Head of caudate nucleus (tissue), 42 donors: Measurements from ENCODE around the gene SELENOF.
"Not testable (repeated sequence)": the region's sequence is repeated elsewhere in the genome, so short reads cannot be mapped to it uniquely, and the experiment has no call there.

Source experiments
- DNase-seq, 42 donors: peaks; one replicate each; pipeline versions ENCODE4 v3.0.0 to v3.0.0-alpha.2; 2020 to 2021; ENCODE audit warnings: mixed read lengths in 7 of 42
- intact Hi-C: fragments of 100-400 bp; cut with DNase I; formaldehyde crosslinking; loops from one replicate; pipeline ENCODE4 v1.15.0; 2022

SELENOF gene

GRCh38 chr1:86826856-86827255 is 87.1 kb downstream of the SELENOF start:
- intact Hi-C loops: no loop called here
- no peak for DNase-seq

DNA sequence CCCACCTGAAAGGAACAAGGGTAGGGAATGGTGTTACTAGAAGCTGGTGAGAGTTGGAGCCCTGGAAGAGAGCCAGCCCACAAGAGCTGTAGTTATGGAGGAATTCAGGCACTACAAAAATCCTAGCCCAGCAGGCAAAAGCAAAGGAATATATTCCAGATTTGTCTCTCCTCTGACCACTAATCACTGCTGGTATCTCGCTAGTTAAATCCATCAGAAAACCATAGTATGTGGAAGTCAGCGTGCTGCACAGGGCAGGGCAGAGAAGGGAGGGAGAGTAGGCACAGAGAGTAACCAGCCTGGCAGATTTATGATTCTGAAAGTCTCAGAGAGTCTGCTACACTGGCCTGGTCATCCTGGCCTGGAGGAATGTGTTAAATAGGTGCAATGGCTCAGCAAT is 88.6 kb downstream of the SELENOF start:
- DNase-seq: no peak
- intact Hi-C loops: no loop called here

DNA sequence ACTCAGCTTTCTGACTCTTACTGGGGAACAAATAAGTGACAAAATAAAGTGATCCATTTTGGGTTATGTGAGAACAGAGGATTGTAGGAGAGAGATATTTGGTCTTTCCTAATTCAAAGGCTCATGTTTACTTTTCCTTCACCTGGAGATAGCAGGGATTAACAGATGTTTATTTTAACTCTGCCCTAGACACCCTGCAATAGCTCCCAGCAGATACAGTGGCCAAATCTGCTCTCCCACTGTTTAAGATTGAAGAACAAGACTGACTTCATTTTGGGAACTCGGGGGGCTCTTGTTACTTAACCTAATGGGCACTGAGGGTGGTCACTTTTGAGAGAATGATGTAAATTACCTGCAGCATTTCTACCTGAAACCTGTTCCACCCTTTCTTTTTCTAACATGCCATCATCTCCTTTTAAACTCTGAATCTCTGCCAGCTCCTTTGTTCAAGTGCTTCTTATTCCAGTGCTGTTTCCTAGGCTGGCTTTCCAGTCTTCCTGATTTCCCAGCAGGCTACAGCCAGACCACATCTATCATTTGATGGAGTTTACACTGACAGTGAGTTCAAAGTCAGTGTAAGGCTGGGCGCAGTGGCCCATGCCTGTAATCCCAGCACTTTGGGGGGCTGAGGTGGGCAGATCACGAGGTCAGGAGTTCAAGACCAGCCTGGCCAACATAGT is 90.0 kb downstream of the SELENOF start:
- intact Hi-C loops: no loop called here
- DNase-seq: no peak

DNA sequence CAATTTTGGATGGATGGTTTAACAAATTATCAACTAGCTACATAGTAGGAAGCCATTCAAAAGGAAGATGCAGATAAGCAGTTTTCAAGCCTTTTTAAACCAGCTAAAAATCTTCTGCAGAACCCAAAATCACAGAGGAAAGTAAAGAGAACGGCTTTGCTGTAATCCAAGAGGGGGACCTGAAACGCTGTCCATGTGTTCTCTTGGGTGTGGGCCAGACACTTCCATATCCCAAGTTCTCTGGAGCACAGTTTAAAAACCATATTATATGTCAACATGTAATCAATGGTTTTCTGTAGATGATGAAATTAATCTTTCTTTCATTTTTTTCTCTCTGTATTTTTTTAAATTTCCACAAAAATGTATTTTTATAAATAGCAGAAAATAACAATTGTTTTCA is 90.5 kb downstream of the SELENOF start:
- intact Hi-C loops: no loop called here
- no peak for DNase-seq

GRCh38 chr1:86822459-86822858 is 91.5 kb downstream of the SELENOF start:
- DNase-seq: peak in 8 of 42 donors; percentile 2 to 44 (median 10)
- intact Hi-C loops: no loop called here

DNA sequence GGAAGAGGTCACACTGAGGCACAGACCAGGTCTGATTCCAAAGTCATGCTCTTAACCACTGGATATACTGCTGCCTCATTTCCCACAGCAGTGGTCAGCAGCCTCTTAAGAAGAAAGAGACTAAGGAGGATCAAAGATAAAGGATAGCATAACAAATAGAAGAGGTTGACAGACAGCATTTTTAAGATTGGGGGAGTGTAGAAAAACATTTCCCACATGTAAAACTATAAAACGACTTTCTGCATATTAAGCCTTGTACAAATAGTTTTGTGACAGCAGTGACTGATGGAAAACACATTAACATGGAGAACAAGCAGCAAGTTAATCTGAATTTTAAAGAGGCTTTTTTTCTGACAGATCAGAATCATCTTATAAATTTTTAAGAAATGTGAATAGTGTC is 92.0 kb downstream of the SELENOF start:
- intact Hi-C loops: no loop called here
- DNase-seq: no peak

- intact Hi-C loops, DNase-seq: not testable (repeated sequence)
These were observed 94.0 kb downstream of the SELENOF start for GRCh38 chr1:86819970-86820369.

DNA sequence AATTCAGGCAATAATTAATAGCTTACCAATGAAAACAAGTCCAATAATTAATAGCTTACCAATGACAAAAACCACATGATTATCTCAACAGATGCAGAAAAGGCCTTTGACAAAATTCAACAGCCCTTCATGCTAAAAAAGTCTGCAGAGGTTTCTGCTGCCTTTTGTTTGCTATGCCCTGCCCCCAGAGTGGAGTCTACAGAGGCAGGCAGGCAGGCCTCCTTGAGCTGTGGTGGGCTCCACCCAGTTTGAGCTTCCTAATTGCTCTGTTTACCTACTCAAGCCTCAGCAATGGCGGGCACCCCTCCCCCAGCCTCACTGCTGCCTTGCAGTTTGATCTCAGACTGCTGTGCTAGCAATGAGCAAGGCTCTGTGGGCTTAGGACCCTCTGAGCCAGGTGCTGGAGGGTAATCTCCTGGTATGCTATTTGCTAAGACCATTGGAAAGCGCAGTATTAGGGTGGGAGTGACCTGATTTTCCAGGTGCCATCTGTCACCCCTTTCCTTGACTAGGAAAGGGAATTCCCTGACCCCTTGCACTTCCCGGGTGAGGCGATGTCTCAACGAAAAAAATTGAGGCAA is 96.6 kb downstream of the SELENOF start:
- DNase-seq, intact Hi-C loops: not testable (repeated sequence)

DNA sequence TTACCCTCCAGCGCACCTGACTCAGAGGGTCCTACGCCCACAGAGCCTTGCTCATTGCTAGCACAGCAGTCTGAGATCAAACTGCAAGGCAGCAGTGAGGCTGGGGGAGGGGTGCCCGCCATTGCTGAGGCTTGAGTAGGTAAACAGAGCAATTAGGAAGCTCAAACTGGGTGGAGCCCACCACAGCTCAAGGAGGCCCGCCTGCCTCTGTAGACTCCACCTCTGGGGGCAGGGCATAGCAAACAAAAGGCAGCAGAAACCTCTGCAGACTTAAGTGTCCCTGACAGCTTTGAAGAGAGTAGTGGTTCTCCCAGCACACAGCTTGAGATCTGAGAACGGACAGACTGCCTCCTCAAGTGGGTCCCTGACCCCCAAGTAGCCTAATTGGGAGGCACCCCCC is 99.8 kb downstream of the SELENOF start:
- peak in 1 of 42 donors; percentile 22 for DNase-seq
- intact Hi-C loops: not testable (repeated sequence)
